ENCODE results near the gene NOD1. TPM values are rescaled to one million over a fixed set of nuclear protein-coding genes. Genes with fewer than 3 reads are reported as not detected.

NOD1 gene
- total and polyA plus RNA-seq, 2 of the 13 experiments (the other 11 are each of a cell fraction or from before 2014, with no cell fraction given) = 1.7 to 2.9 TPM

- TF ChIP-seq CEBPB (IDR thresholded peaks at IDR 0.05; ENCODE audit: borderline replicate concordance, low read depth, low read length) (peak; percentile 89), HNF4A (CRISPR knock-in tag; IDR thresholded peaks at IDR 0.05) (no peak), ZNF44 (CRISPR knock-in tag; IDR thresholded peaks at IDR 0.05) (no peak), GATAD1 (CRISPR knock-in tag; IDR thresholded peaks at IDR 0.05) (peak; percentile 67; the same call in 1 of the 2 replicates), ZNF839 (CRISPR knock-in tag; IDR thresholded peaks at IDR 0.05; ENCODE audit: borderline replicate concordance) (no peak), HOXA9 (CRISPR knock-in tag; IDR thresholded peaks at IDR 0.05; ENCODE audit: borderline replicate concordance) (no peak), FOXA1 (IDR thresholded peaks at IDR 0.05) (no peak), FOXA1 (CRISPR knock-in tag; IDR thresholded peaks at IDR 0.05) (no peak), SP5 (CRISPR knock-in tag; IDR thresholded peaks at IDR 0.05; ENCODE audit: borderline replicate concordance, low read depth) (peak; percentile 31; the same call in 1 of the 2 replicates), TCF7 (IDR thresholded peaks at IDR 0.05; ENCODE audit: low read depth) (no peak), ZIK1 (CRISPR knock-in tag; IDR thresholded peaks at IDR 0.05; ENCODE audit: borderline replicate concordance, low read depth) (peak; percentile 40; the same call in 1 of the 2 replicates), FOXK1 (CRISPR knock-in tag; IDR thresholded peaks at IDR 0.05; ENCODE audit: borderline replicate concordance, low read depth) (peak; percentile 27; the same call in 1 of the 2 replicates), ZNF224 (CRISPR knock-in tag; IDR thresholded peaks at IDR 0.05) (peak; percentile 90), ZNF747 (CRISPR knock-in tag; IDR thresholded peaks at IDR 0.05; ENCODE audit: borderline replicate concordance) (0 out of 2 replicates have a peak, but pooled peaks have one; percentile 58), ETV6 (CRISPR knock-in tag; conservative IDR thresholded peaks at IDR 0.05) (peak; percentile 64; the same call in 1 of the 2 replicates), STAT6 (CRISPR knock-in tag; IDR thresholded peaks at IDR 0.05; ENCODE audit: borderline replicate concordance) (peak; percentile 3; the same call in 1 of the 2 replicates), DNMT3B (CRISPR knock-in tag; conservative IDR thresholded peaks at IDR 0.05) (0 out of 2 replicates have a peak, but pooled peaks have one; percentile 24), PRMT3 (CRISPR knock-in tag; IDR thresholded peaks at IDR 0.05; ENCODE audit: borderline replicate concordance, low read depth) (peak; percentile 87)
- TF ChIP-seq, protein P1, sequence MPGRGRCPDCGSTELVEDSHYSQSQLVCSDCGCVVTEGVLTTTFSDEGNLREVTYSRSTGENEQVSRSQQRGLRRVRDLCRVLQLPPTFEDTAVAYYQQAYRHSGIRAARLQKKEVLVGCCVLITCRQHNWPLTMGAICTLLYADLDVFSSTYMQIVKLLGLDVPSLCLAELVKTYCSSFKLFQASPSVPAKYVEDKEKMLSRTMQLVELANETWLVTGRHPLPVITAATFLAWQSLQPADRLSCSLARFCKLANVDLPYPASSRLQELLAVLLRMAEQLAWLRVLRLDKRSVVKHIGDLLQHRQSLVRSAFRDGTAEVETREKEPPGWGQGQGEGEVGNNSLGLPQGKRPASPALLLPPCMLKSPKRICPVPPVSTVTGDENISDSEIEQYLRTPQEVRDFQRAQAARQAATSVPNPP (CRISPR knock-in tag; IDR thresholded peaks at IDR 0.05) = peak; percentile 52; the same call in 1 of the 2 replicates
- TF ChIP-seq, protein P2, sequence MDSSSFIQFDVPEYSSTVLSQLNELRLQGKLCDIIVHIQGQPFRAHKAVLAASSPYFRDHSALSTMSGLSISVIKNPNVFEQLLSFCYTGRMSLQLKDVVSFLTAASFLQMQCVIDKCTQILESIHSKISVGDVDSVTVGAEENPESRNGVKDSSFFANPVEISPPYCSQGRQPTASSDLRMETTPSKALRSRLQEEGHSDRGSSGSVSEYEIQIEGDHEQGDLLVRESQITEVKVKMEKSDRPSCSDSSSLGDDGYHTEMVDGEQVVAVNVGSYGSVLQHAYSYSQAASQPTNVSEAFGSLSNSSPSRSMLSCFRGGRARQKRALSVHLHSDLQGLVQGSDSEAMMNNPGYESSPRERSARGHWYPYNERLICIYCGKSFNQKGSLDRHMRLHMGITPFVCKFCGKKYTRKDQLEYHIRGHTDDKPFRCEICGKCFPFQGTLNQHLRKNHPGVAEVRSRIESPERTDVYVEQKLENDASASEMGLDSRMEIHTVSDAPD (CRISPR knock-in tag; IDR thresholded peaks at IDR 0.05) = peak; percentile 56; the same call in 1 of the 2 replicates
Observed at GRCh38 chr7:30504301-30505173, 26.0 kb upstream of the NOD1 start, which contains the start of gene GGCT (continued).

All from HepG2 (cell line).